Neuronal stem cell (in vitro differentiated cells): ENCODE data around the gene CALM3.

Experiments
- DNase-seq: peaks from one replicate; pipeline ENCODE4 v3.0.0-alpha.2; 2013; ENCODE audit warnings: low spot score
- H2AFZ ChIP-seq: one replicate; pipeline ENCODE4 v1.6.1; 2013; ENCODE audit warnings: mild to moderate bottlenecking, low read length, inconsistent platforms
- H2AK5ac ChIP-seq: 2 replicates; pipeline ENCODE4 v1.6.1; 2013; ENCODE audit warnings: low read depth, mild to moderate bottlenecking, inconsistent platforms, low read length, moderate library complexity, mixed read lengths
- H2BK120ac ChIP-seq: 2 replicates; pipeline ENCODE4 v1.6.1; 2013; ENCODE audit warnings: low read depth, mild to moderate bottlenecking, inconsistent platforms, low read length, moderate library complexity, mixed read lengths
- H2BK12ac ChIP-seq: one replicate; pipeline ENCODE4 v1.6.1; 2013; ENCODE audit warnings: low read length, inconsistent platforms
- H2BK15ac ChIP-seq: 2 replicates; pipeline ENCODE4 v1.6.1; 2013; ENCODE audit warnings: mild to moderate bottlenecking, low read length, inconsistent platforms, mixed read lengths
- H2BK5ac ChIP-seq: one replicate; pipeline ENCODE4 v1.6.1; 2013; ENCODE audit warnings: inconsistent platforms, mild to moderate bottlenecking, low read length, moderate library complexity
- H3K14ac ChIP-seq: one replicate; pipeline ENCODE4 v1.6.1; 2013; ENCODE audit warnings: low read length, inconsistent platforms
- H3K18ac ChIP-seq: 2 replicates; pipeline ENCODE4 v1.6.1; 2013; ENCODE audit warnings: low read length, inconsistent platforms
- H3K23ac ChIP-seq: 2 replicates; pipeline ENCODE4 v1.6.1; 2013; ENCODE audit warnings: low read depth, mild to moderate bottlenecking, mixed read lengths, low read length, inconsistent platforms; ENCODE audit not compliant: poor library complexity
- H3K27ac ChIP-seq: replicated peaks from 3 replicates; pipeline ENCODE4 v1.5.1; 2013; ENCODE audit warnings: low read length, inconsistent platforms
- H3K27me3 ChIP-seq, 3 experiments: 2 replicates each; pipeline ENCODE4 v1.6.1; 2013; ENCODE audit warnings: low read length in 3 of 3, mild to moderate bottlenecking in 2 of 3, inconsistent platforms in 1 of 3, low read depth in 1 of 3, mixed read lengths in 1 of 3, moderate library complexity in 1 of 3; ENCODE audit not compliant: control insufficient read depth in 3 of 3, insufficient read depth in 3 of 3
- H3K36me3 ChIP-seq, 2 donors: replicated peaks in 1 of 2; 2 replicates each; pipeline ENCODE4 v1.6.1; 2013; ENCODE audit warnings: low read length in 2 of 2; ENCODE audit not compliant: control insufficient read depth in 2 of 2, insufficient read depth in 2 of 2
- H3K4ac ChIP-seq: 2 replicates; pipeline ENCODE4 v1.6.1; 2013; ENCODE audit warnings: inconsistent platforms, mild to moderate bottlenecking, low read length, moderate library complexity
- H3K4me1 ChIP-seq, 2 donors: 1 replicate in 1 of 2; 2 replicates in 1 of 2; pipeline ENCODE4 v1.6.1; 2013; ENCODE audit warnings: low read length in 2 of 2, low read depth in 1 of 2; ENCODE audit not compliant: control insufficient read depth in 2 of 2, insufficient read depth in 1 of 2
- H3K4me2 ChIP-seq: one replicate; pipeline ENCODE4 v1.6.1; 2013; ENCODE audit warnings: mild to moderate bottlenecking, low read length, inconsistent platforms; ENCODE audit not compliant: insufficient read depth, poor library complexity, severe bottlenecking
- H3K4me3 ChIP-seq, 2 donors: 2 replicates each; pipeline ENCODE4 v1.5.1; 2013; ENCODE audit warnings: low read length in 2 of 2, mild to moderate bottlenecking in 2 of 2, inconsistent platforms in 1 of 2, moderate library complexity in 1 of 2
- H3K79me1 ChIP-seq: one replicate; pipeline ENCODE4 v1.6.1; 2013; ENCODE audit warnings: low read depth, mild to moderate bottlenecking, inconsistent platforms, low read length, moderate library complexity
- H3K9ac ChIP-seq: one replicate; pipeline ENCODE4 v1.6.1; 2013; ENCODE audit warnings: mild to moderate bottlenecking, low read depth, low read length, inconsistent platforms; ENCODE audit not compliant: poor library complexity
- H3K9me3 ChIP-seq, 2 donors: replicated peaks in 1 of 2; 2 replicates each; pipeline versions ENCODE3 to v1.6.1; 2013; ENCODE audit warnings: low read length in 2 of 2, mild to moderate bottlenecking in 2 of 2, inconsistent platforms in 1 of 2, low read depth in 1 of 2, mixed read lengths in 1 of 2, moderate library complexity in 1 of 2; ENCODE audit not compliant: control insufficient read depth in 2 of 2, insufficient read depth in 1 of 2
- H4K8ac ChIP-seq: one replicate; pipeline ENCODE4 v1.6.1; 2013; ENCODE audit warnings: low read depth, mild to moderate bottlenecking, inconsistent platforms, low read length, moderate library complexity
- H4K91ac ChIP-seq: one replicate; pipeline ENCODE4 v1.6.1; 2013; ENCODE audit warnings: low read length, low read depth, mild to moderate bottlenecking, inconsistent platforms; ENCODE audit not compliant: poor library complexity
- whole genome bisulfite sequencing, 2 donors: extraction: QIAGEN DNeasy Blood & Tissue Kit; methylation state at CpG; one replicate each; pipeline ENCODE4 v1.1.7; 2013; ENCODE audit warnings: missing lambda C conversion rate in 2 of 2, mixed read lengths in 1 of 2; ENCODE audit not compliant: insufficient read length in 2 of 2, insufficient replicate concordance in 1 of 2; ENCODE audit errors: extremely low coverage in 2 of 2; 5-methylcytosine and 5-hydroxymethylcytosine counted together

The CALM3 gene

DNA sequence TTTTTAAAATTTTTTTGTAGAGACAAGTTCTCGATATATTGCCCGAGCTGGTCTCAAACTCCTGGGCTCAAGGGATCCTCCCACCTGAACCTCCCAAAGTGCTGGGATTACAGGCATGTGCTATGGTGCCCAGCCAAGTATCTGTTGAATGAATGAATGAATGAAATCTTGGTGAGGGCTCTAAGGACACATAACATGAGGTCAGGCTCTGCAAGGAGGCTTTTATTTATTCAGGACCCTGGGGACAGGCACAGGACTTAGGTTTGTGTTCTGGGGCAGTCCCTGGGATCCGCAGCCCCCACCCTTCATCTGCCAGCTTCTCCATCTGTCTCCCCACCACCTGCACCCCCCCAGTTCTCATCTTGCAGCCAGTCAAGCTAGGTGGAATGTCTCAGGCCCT lies 19.1 kb downstream of the CALM3 start:
- no peak overlapping the region for H4K91ac ChIP-seq
- no peak overlapping the region for H2BK12ac ChIP-seq
- no peak overlapping the region for H3K9ac ChIP-seq
- H3K27me3 ChIP-seq: peaks cover 0 to 24% (median 0%) of the 10 kb centered on the region in 3 experiments
- peak overlapping the region; percentile 57 for H2BK15ac ChIP-seq
- H3K4me3 ChIP-seq: no peak overlapping the region
- no peak overlapping the region for H4K8ac ChIP-seq
- H3K4ac ChIP-seq: no peak overlapping the region
- H3K27ac ChIP-seq: no peak overlapping the region
- no peak overlapping the region for H3K4me2 ChIP-seq
- H3K36me3 ChIP-seq: no peaks in the 10 kb centered on the region
- H3K4me1 ChIP-seq: peaks cover 11 to 22% of the 10 kb centered on the region in 2 donors
- DNase-seq: no peak
- no peak overlapping the region for H3K14ac ChIP-seq
- no peak overlapping the region for H2BK120ac ChIP-seq
- H2AK5ac ChIP-seq: peak overlapping the region; percentile 63
- H3K23ac ChIP-seq: no peak overlapping the region
- H3K9me3 ChIP-seq: no peaks in the 10 kb centered on the region
- peak overlapping the region; percentile 96 for H2AFZ ChIP-seq
- H3K79me1 ChIP-seq: peaks cover 1% of the 10 kb centered on the region
- H2BK5ac ChIP-seq: no peak overlapping the region
- H3K18ac ChIP-seq: peak overlapping the region; percentile 20
- no CpG with 5 or more reads among the region's 3 CpGs for WGBS, 2 donors

DNA sequence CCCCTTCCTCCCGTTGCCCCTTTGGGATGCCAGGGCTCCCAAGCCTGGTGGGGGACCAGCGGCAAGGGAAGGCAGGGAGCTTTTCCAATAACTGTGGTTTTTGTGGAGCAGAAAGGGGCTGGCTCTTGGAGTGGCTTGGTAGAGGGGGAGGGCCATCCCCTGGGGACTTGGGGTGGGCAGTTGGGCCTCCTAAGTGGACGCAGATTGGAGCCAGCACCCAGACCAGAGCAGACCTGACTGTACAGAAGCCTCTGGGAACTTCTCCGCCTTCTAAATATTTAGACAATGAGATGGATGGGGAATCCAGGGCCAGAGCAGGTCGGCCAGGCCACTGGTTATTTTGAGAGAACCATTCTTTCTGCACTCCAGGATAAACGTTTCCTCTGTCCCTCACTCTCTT lies 19.6 kb downstream of the CALM3 start:
- Histone ChIP-seq H4K8ac (peak overlapping the region; percentile 70), H3K18ac (peak overlapping the region; percentile 92), H3K23ac (no peak overlapping the region), H4K91ac (no peak overlapping the region), H3K36me3 (no peaks in the 10 kb centered on the region), H3K27me3 (peaks cover 0 to 24% (median 0%) of the 10 kb centered on the region in 3 experiments), H3K4me2 (no peak overlapping the region), H3K9me3 (no peaks in the 10 kb centered on the region), H3K4ac (no peak overlapping the region), H3K4me1 (peaks cover 11 to 22% of the 10 kb centered on the region in 2 donors), H2BK120ac (peak overlapping the region; percentile 19), H2AFZ (peak overlapping the region; percentile 96), H3K27ac (no peak overlapping the region), H3K79me1 (peaks cover 1% of the 10 kb centered on the region), H3K4me3 (peak overlapping the region in 1 of 2 donors; percentile 15), H2BK5ac (no peak overlapping the region), H2BK15ac (peak overlapping the region; percentile 96), H3K9ac (peak overlapping the region; percentile 60), H2BK12ac (peak overlapping the region; percentile 44), H2AK5ac (no peak overlapping the region), H3K14ac (no peak overlapping the region)
- whole genome bisulfite sequencing, 2 donors: no CpG with 5 or more reads among the region's 6 CpGs
- DNase-seq: no peak

DNA sequence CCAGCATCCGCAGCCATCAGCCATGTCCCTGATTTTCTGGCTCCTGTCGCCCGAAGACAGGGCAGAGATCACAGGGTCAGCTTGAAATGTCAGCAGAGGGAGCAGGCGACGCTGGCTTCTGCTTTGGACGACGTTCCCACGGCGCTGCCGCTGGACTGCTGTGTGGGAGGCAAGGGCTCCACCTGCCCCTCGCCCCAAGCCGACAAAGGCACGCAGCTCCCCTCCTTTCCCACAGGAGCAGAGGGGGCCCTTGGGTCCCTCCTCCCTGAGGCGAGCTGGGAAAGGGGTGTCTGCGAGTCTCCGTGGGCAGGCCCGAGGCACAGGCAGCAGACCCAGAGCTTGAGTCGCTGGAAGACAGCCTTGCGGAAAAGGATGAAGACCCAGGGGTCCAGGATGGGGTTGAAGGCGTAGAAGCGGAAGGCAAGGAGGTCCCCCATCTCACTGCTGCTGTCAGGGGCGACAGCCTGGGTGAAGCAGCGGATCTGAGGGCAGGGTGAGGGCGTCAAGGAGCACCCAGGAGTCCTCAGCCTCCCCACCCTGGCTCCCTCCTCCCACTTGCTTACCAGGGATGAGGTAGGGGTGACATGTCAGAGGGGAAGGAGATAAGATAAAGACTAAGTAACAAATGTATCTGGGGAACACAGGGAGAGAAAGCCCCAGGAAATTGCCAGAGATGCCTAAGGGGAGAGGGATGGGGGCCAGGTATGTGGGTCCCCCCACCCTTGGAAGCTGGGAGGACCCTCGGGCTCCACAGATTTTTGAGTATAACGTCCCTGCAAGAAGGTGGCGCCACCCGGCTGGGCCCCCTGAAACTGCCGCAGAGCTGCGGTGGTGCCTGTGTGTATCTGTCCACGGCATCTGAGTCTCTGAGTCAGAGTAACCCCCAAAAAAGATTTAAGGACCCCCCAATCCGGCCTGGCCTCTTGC lies 20.3 kb downstream of the CALM3 start:
- Histone ChIP-seq H2BK12ac (peak overlapping the region; percentile 44), H3K23ac (peak overlapping the region; percentile 43), H4K8ac (peak overlapping the region; percentile 75), H2BK15ac (peak overlapping the region; percentile 96), H3K79me1 (peaks cover 1% of the 10 kb centered on the region), H2BK120ac (peak overlapping the region; percentile 19), H3K27ac (no peak overlapping the region), H4K91ac (no peak overlapping the region), H3K9ac (peak overlapping the region; percentile 60), H2BK5ac (peak overlapping the region; percentile 13), H3K4me1 (peaks cover 11 to 22% of the 10 kb centered on the region in 2 donors), H3K4me2 (no peak overlapping the region), H3K4me3 (peak overlapping the region in 1 of 2 donors; percentile 15), H3K36me3 (no peaks in the 10 kb centered on the region), H3K9me3 (no peaks in the 10 kb centered on the region), H2AFZ (peak overlapping the region; percentile 96), H3K4ac (no peak overlapping the region), H2AK5ac (peak overlapping the region; percentile 87), H3K18ac (peak overlapping the region; percentile 92), H3K27me3 (peaks cover 0 to 24% (median 0%) of the 10 kb centered on the region in 3 experiments), H3K14ac (no peak overlapping the region)
- no CpG with 5 or more reads among the region's 32 CpGs for WGBS, 2 donors
- DNase-seq: no peak

- H2BK12ac ChIP-seq: peak overlapping the region; percentile 93
- no CpG with 5 or more reads among the region's 7 CpGs for WGBS, 2 donors
These were observed 21.0 kb downstream of the CALM3 start for GRCh38 chr19:46622118-46622446.

More at GRCh38 chr19:46622118-46622446, 21.0 kb downstream of the CALM3 start:
- no peak overlapping the region for H3K14ac ChIP-seq
- no peak overlapping the region for H4K91ac ChIP-seq
- H3K4me2 ChIP-seq: no peak overlapping the region
- no peak overlapping the region for H3K4me3 ChIP-seq
- H3K27ac ChIP-seq: no peak overlapping the region
- H3K4ac ChIP-seq: no peak overlapping the region
- H3K9me3 ChIP-seq: no peaks in the 10 kb centered on the region
- H3K4me1 ChIP-seq: peaks cover 11 to 22% of the 10 kb centered on the region in 2 donors
- H3K36me3 ChIP-seq: no peaks in the 10 kb centered on the region
- H4K8ac ChIP-seq: peak overlapping the region; percentile 75
- peak overlapping the region; percentile 13 for H2BK5ac ChIP-seq
- no peak overlapping the region for H3K23ac ChIP-seq
- H3K79me1 ChIP-seq: peaks cover 1% of the 10 kb centered on the region
- H3K18ac ChIP-seq: peak overlapping the region; percentile 27
- no peak overlapping the region for H2BK120ac ChIP-seq
- peak overlapping the region; percentile 54 for H2BK15ac ChIP-seq
- H3K9ac ChIP-seq: no peak overlapping the region
- H3K27me3 ChIP-seq: peaks cover 0 to 18% (median 0%) of the 10 kb centered on the region in 3 experiments
- H2AK5ac ChIP-seq: peak overlapping the region; percentile 87
- DNase-seq: no peak
- no peak overlapping the region for H2AFZ ChIP-seq
